Smooth muscle cell (in vitro differentiated cells): Measurements from ENCODE around the gene NGDN. TPM values are rescaled to one million over a fixed set of nuclear protein-coding genes. Genes with fewer than 3 reads are reported as not detected.

Experiments used
- DNase-seq: peaks from one replicate; lab custom pipeline; 2025; ENCODE audit not compliant: unreplicated experiment; lab: John Stamatoyannopoulos, UW
- H2AFZ ChIP-seq: fragments of 200-600 bp; sonication (generic); 2 replicates; pipeline ENCODE4 v1.6.0; 2016; ENCODE audit warnings: antibody characterized with exemption, low read depth, mild to moderate bottlenecking
- H3F3A ChIP-seq: fragments of 200-600 bp; sonication (generic); 2 replicates; pipeline ENCODE4 v1.6.0; 2017; ENCODE audit warnings: antibody characterized with exemption, low read depth
- H3K27ac ChIP-seq: fragments of 200-600 bp; sonication (generic); 2 replicates; pipeline ENCODE4 v1.5.1; 2016; ENCODE audit warnings: low read depth, mild to moderate bottlenecking
- H3K27me3 ChIP-seq: fragments of 200-600 bp; sonication (generic); 2 replicates; pipeline ENCODE4 v1.6.1; 2016; ENCODE audit warnings: low read depth, mild to moderate bottlenecking
- H3K36me3 ChIP-seq: fragments of 200-600 bp; sonication (generic); 2 replicates; pipeline ENCODE4 v1.5.1; 2016; ENCODE audit warnings: low read depth
- H3K4me1 ChIP-seq: fragments of 200-600 bp; sonication (generic); 2 replicates; pipeline ENCODE4 v1.5.1; 2016; ENCODE audit warnings: low read depth
- H3K4me2 ChIP-seq: fragments of 200-600 bp; sonication (generic); 2 replicates; pipeline ENCODE4 v1.6.0; 2016; ENCODE audit warnings: mild to moderate bottlenecking
- H3K4me3 ChIP-seq: fragments of 200-600 bp; sonication (generic); 2 replicates; pipeline ENCODE4 v1.5.1; 2016; ENCODE audit warnings: mild to moderate bottlenecking
- H3K79me2 ChIP-seq: fragments of 200-600 bp; sonication (generic); 2 replicates; pipeline ENCODE4 v1.6.0; 2016; ENCODE audit warnings: low read depth, mild to moderate bottlenecking
- H3K9ac ChIP-seq: fragments of 200-600 bp; sonication (generic); 2 replicates; pipeline ENCODE4 v1.6.0; 2016; ENCODE audit warnings: low read depth
- H3K9me3 ChIP-seq: fragments of 200-600 bp; sonication (generic); replicated peaks from 2 replicates; pipeline ENCODE4 v1.5.1; 2016; ENCODE audit warnings: low read depth
- H4K20me1 ChIP-seq: fragments of 200-600 bp; sonication (generic); 2 replicates; pipeline ENCODE4 v1.6.0; 2016; ENCODE audit warnings: low read depth
- WGBS: methylation state at CpG from one replicate; pipeline ENCODE4 v1.1.7; 2016; ENCODE audit warnings: low lambda C conversion rate; 5-methylcytosine and 5-hydroxymethylcytosine counted together
- polyA plus RNA-seq: library from polyadenylated mRNA; unstranded; fragments of >200 nt; fragmentation: Nextera tagmentation; extraction: Ambion mirVana; gene quantifications from 2 replicates; pipeline ENCODE4 v1.2.1, GENCODE V29; 2016
- total RNA-seq: library from RNA; depleted of rRNA; stranded (reverse); fragments of >200 nt; gene quantifications from 2 replicates; pipeline ENCODE4 v1.2.3, GENCODE V29; 2014
- TF ChIP-seq, protein P1 (sequence below): fragments of 200-600 bp; sonication (generic); IDR thresholded peaks from 2 replicates; pipeline ENCODE4 v1.5.1; 2017; ENCODE audit warnings: borderline replicate concordance, mild to moderate bottlenecking, antibody characterized with exemption; ENCODE audit not compliant: insufficient read depth, poor library complexity, severe bottlenecking

Gene NGDN
- total and polyA plus RNA-seq, 2 experiments from 2014 or later = 52.0 to 58.0 TPM

DNA sequence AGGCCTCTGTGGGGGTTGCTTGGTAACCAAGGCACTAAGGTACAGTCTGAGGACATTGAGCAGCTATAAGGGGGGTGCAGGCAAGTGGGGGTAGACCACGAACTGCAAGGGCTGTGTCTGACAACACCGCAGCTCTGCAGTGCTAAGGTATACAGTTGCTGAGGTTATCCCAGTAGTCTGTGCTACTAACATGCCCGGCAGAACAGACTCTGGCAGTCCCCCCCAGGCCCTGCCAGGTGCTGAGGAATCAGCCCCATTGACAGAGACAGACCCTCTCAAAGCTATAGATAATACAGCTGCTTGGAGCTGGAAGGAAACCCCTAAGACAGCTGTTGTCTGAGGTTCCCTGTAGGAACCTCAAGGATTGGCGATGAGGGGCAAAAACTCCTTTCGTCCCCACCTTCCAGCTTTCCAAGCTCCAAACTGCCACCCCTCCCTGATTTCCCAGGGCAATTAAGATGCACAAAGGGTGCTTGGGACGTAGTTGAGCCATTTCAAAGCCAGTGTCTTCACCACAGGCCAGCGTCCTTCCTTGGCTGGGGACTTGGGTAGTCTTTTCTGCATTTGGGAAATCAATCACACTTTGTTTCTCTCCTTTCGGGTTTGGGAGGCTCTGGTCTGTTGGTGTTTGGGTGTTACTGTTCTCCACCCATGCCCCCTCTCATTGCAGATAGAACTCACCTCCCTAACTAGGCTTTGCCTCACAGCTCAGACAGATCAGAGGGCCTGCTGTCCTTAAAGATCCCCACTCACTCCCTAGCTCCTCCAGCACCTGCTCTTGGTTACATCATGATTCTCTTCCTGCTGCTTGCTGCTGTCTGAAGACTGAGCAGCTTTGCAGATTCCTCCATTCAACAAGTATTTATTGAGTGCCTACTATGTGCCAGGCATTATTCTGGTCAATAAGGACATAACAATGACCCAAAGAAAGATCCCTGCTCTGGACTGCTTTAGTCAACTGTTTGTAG is 32.1 kb upstream of the NGDN start:
- Histone ChIP-seq H3F3A (no peaks in the 10 kb centered on the region), H3K9ac (no peak overlapping the region), H3K9me3 (no peaks in the 10 kb centered on the region), H2AFZ (no peak overlapping the region), H4K20me1 (no peaks in the 10 kb centered on the region), H3K4me1 (peaks cover 35% of the 10 kb centered on the region), H3K36me3 (no peaks in the 10 kb centered on the region), H3K4me2 (no peak overlapping the region), H3K27me3 (no peaks in the 10 kb centered on the region), H3K4me3 (no peak overlapping the region), H3K27ac (no peak overlapping the region), H3K79me2 (no peaks in the 10 kb centered on the region)
- no peak for DNase-seq
- TF ChIP-seq, protein P1, sequence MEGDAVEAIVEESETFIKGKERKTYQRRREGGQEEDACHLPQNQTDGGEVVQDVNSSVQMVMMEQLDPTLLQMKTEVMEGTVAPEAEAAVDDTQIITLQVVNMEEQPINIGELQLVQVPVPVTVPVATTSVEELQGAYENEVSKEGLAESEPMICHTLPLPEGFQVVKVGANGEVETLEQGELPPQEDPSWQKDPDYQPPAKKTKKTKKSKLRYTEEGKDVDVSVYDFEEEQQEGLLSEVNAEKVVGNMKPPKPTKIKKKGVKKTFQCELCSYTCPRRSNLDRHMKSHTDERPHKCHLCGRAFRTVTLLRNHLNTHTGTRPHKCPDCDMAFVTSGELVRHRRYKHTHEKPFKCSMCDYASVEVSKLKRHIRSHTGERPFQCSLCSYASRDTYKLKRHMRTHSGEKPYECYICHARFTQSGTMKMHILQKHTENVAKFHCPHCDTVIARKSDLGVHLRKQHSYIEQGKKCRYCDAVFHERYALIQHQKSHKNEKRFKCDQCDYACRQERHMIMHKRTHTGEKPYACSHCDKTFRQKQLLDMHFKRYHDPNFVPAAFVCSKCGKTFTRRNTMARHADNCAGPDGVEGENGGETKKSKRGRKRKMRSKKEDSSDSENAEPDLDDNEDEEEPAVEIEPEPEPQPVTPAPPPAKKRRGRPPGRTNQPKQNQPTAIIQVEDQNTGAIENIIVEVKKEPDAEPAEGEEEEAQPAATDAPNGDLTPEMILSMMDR = no peak
- WGBS = 78% methylated on average over 8 of the region's 8 CpGs

DNA sequence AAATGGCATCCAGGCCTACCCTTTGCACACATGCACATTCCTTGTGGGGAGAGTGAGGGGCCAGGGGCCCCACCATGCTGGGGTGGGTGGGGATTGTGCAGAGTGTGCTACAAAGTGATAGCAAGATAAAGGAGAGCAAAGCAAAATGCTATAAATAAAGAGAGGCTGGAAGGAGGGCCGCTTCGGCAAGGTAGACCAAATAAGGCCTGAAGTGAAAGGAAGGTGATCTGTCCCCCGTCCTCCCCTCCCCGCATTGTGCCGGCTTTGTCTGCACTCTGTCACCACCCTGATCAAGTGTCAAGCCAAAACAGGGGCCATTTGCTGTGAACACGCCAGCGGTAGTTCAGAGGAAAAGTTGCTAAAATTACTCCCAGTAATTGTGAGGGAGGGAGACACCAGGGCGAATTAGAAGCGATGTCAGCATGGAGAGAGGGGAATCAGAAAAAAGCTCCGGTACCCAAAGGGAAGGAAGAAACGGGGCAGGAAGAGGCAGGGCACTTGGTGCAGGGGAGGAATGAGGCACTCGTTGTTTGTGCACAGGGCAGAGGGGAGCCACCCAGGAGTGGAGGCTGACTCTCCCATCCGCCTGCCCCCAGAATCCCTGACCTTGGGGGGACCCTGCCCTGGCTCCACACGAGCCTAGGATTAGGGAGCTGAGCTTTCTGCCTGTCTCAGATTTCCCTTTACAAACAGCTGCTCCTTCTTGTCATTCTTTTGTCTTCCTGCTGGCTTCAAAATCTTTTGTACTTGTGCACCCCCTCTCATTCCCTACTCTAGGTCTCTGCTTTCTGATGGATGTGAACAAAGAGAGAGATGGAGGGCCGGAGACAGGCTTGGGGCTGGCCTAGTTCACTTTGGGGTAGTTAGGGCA is 31.2 kb upstream of the NGDN start:
- no peaks in the 10 kb centered on the region for H3K27me3 ChIP-seq
- no peaks in the 10 kb centered on the region for H3K79me2 ChIP-seq
- H3K4me1 ChIP-seq = peaks cover 45% of the 10 kb centered on the region
- H4K20me1 ChIP-seq = no peaks in the 10 kb centered on the region
- H3K27ac ChIP-seq = no peak overlapping the region
- WGBS = 70% methylated on average over 15 of the region's 15 CpGs
- no peaks in the 10 kb centered on the region for H3K9me3 ChIP-seq
- H3K9ac ChIP-seq = no peak overlapping the region
- TF ChIP-seq, protein P1 = no peak
- no peaks in the 10 kb centered on the region for H3K36me3 ChIP-seq
- no peak overlapping the region for H2AFZ ChIP-seq
- H3F3A ChIP-seq = no peaks in the 10 kb centered on the region
- H3K4me2 ChIP-seq = no peak overlapping the region
- no peak overlapping the region for H3K4me3 ChIP-seq
- no peak for DNase-seq

DNA sequence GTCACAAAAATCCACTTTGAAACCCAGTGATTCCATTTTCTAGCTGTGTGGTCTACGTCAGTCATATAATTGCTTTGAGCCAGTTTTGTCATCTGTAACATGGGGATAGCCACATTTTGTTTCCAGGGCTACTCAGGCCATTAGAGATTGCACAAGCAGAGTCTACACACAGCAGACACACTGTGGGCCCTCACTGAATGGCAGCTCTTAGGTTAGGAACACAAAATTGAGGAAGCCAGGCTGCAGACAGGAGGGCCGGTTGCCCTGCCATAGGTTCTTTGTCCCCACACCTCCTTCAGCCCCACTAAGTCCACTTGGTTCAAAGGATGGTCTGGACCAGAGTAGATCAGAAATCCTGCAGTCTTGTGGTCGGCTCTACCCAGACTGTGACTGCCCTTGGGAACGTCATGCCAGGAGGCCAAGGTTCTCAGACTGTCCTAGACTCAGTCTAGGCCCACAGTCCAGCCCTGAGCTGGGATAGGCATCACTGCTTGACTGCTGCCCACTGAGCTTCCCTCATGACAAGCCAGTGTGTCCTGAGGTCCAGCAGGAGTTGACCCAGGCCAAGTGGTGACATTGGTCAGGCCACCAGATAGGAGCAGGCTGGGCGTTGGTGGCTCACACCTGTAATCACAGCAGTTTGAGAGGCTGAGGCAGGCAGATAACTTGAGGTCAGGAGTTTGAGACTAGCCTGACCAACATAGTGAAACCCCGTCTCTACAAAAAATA is 30.2 kb upstream of the NGDN start:
- Histone ChIP-seq H3K36me3 (no peaks in the 10 kb centered on the region), H3K79me2 (no peaks in the 10 kb centered on the region), H3K27me3 (no peaks in the 10 kb centered on the region), H3K9ac (no peak overlapping the region), H3K4me2 (no peak overlapping the region), H4K20me1 (no peaks in the 10 kb centered on the region), H3K4me1 (peaks cover 51% of the 10 kb centered on the region), H2AFZ (no peak overlapping the region), H3K4me3 (no peak overlapping the region), H3F3A (no peaks in the 10 kb centered on the region), H3K27ac (no peak overlapping the region), H3K9me3 (no peaks in the 10 kb centered on the region)
- TF ChIP-seq, protein P1 = no peak
- DNase-seq = no peak
- WGBS = 90% methylated on average over 6 of the region's 6 CpGs
